Nephron (organoid): ENCODE results near the gene FUT8.

ENCODE experiments used
- H3K27ac Mint-ChIP-seq, 3 experiments: 2 replicates each; pipeline ENCODE4 v1.8.0; 2020; ENCODE audit warnings: mixed read lengths in 3 of 3, mild to moderate bottlenecking in 2 of 3, moderate library complexity in 1 of 3
- H3K27me3 Mint-ChIP-seq: 2 replicates; pipeline ENCODE4 v1.8.0; 2021; ENCODE audit warnings: low read depth, mild to moderate bottlenecking, moderate library complexity, mixed read lengths
- H3K36me3 Mint-ChIP-seq: 2 replicates; pipeline ENCODE4 v1.8.0; 2020; ENCODE audit warnings: low read depth, mixed read lengths
- H3K4me1 Mint-ChIP-seq: 2 replicates; pipeline ENCODE4 v1.8.0; 2020; ENCODE audit warnings: mixed read lengths
- H3K4me3 Mint-ChIP-seq, 3 experiments: 2 replicates each; pipeline ENCODE4 v1.8.0; 2020; ENCODE audit warnings: mild to moderate bottlenecking in 3 of 3, mixed read lengths in 3 of 3, moderate library complexity in 2 of 3
- H3K9me3 Mint-ChIP-seq: 2 replicates; pipeline ENCODE4 v1.8.0; 2020; ENCODE audit warnings: mixed read lengths
- TF ChIP-seq, protein P1 (sequence below), 3 experiments: fragments of 200-600 bp; sonication (generic); IDR thresholded peaks; one replicate each; pipeline ENCODE4 v1.5.0; 2021; ENCODE audit warnings: antibody characterized with exemption in 3 of 3; ENCODE audit not compliant: unreplicated experiment in 3 of 3

FUT8 gene

DNA sequence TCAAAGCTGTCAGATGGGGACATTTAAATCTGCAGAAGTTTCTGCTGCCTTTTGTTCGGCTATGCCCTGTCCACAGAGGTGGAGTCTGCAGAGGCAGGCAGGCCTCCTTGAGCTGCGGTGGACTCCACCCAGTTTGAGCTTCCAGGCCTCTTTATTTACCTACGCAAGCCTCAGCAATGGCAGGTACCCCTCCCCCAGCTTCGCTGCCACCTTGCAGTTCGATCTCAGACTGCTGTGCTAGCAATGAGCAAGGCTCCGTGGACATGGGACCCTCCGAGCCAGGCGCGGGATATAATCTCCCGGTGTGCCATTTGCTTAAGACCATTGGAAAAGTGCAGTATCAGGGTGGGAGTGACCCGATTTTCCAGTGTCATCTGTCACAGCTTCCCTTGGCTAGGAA, 115.5 kb downstream of the FUT8 start:
- Mint-ChIP-seq H3K4me3 (no peak overlapping the region), H3K4me1 (no peaks in the 10 kb centered on the region), H3K27ac (no peak overlapping the region), H3K36me3 (peaks cover 7% of the 10 kb centered on the region), H3K27me3 (no peaks in the 10 kb centered on the region), H3K9me3 (peaks cover 45% of the 10 kb centered on the region)
- TF ChIP-seq, protein P1, sequence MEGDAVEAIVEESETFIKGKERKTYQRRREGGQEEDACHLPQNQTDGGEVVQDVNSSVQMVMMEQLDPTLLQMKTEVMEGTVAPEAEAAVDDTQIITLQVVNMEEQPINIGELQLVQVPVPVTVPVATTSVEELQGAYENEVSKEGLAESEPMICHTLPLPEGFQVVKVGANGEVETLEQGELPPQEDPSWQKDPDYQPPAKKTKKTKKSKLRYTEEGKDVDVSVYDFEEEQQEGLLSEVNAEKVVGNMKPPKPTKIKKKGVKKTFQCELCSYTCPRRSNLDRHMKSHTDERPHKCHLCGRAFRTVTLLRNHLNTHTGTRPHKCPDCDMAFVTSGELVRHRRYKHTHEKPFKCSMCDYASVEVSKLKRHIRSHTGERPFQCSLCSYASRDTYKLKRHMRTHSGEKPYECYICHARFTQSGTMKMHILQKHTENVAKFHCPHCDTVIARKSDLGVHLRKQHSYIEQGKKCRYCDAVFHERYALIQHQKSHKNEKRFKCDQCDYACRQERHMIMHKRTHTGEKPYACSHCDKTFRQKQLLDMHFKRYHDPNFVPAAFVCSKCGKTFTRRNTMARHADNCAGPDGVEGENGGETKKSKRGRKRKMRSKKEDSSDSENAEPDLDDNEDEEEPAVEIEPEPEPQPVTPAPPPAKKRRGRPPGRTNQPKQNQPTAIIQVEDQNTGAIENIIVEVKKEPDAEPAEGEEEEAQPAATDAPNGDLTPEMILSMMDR (IDR thresholded peaks at IDR 0.05; ENCODE audit: unreplicated experiment in 3 of 3) = no peak

DNA sequence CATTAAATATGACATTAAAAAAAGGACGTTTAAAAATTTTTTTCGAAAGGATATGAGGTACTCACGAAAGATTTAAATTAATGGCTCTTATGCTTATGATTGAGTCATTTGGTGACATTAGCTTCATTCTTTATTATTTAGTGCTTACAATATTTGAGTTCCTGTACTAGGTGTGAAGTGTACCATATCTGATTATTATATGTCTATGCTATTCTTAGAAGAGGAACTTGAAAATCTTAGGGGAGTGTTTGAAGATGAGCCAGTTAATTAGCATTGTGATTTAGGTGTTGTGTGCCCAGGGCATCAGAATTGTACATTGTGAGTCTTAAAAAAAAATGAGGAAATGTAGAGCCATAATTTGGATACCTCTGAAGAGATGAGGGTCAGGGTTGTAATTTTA, 118.6 kb downstream of the FUT8 start:
- H3K4me3 Mint-ChIP-seq = no peak overlapping the region
- H3K36me3 Mint-ChIP-seq = peaks cover 7% of the 10 kb centered on the region
- H3K4me1 Mint-ChIP-seq = no peaks in the 10 kb centered on the region
- no peak overlapping the region for H3K27ac Mint-ChIP-seq
- no peaks in the 10 kb centered on the region for H3K27me3 Mint-ChIP-seq
- TF ChIP-seq, protein P1 (IDR thresholded peaks at IDR 0.05; ENCODE audit: unreplicated experiment in 3 of 3) = no peak
- peaks cover 23% of the 10 kb centered on the region for H3K9me3 Mint-ChIP-seq

DNA sequence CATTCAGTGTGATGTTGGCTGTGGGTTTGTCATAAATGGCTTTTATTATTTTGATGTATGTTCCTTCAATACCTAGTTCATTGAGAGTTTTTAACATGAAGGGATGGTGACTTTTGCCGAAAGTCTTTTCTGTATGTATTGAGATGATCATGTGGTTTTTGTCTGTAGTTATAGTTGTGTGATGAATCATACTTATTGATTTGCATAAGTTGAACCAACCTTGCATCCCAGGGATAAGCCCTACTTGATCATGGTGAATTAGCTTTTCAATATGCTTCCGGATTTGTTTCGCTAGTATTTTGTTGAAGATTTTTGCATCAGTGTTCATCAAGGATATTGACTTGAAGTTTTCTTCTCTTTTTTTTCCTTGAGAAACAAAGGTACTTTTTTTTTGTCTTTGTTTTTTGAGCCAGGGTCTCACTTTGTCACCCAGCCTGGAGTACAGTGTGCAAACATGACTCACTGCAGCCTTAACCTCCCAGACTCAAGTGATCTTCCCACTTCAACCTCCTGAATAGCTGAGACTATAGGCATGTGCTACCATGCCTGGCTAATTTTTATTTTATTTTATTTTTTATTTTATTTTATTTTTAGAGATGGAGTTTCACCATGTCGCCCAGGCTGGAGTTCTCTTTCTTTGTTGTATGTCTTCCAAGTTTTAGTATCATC, 121.3 kb downstream of the FUT8 start:
- H3K36me3 Mint-ChIP-seq = peaks cover 7% of the 10 kb centered on the region
- TF ChIP-seq, protein P1 (IDR thresholded peaks at IDR 0.05; ENCODE audit: unreplicated experiment in 3 of 3) = no peak
- H3K27me3 Mint-ChIP-seq = no peaks in the 10 kb centered on the region
- peaks cover 14% of the 10 kb centered on the region for H3K9me3 Mint-ChIP-seq
- no peak overlapping the region for H3K27ac Mint-ChIP-seq
- H3K4me3 Mint-ChIP-seq = no peak overlapping the region
- H3K4me1 Mint-ChIP-seq = no peaks in the 10 kb centered on the region

DNA sequence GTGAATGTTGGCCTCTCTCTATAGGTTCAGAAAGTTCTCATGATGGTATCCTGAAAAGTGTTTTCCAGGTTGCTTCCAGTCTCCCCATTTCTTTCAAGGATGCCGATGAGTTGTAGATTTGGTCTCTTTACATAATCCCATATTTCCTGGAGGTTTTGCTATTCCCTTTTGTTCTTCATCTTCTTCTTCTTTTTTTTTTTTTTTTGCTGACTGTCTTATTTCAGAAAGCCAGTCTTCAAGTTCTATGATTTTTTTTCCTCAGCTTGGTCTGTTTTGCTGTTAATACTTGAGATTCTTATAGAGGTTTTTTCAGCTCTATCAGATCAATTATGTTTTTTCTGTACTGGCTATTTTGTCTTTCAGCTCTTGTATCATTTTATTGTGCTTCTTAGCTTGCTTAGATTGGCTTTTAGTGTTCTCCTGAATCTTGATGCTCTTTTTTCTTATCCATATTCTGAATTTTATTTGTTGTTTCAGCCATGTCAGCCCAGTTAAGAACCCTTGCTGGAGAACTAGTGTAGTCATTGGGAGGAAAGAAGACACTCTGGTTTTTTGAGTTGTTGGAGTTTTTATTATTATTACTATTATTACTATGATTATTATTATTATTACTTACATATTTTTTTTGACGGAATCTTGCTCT, 124.4 kb downstream of the FUT8 start:
- Mint-ChIP-seq H3K4me3 (no peak overlapping the region), H3K27me3 (no peaks in the 10 kb centered on the region), H3K9me3 (peaks cover 2% of the 10 kb centered on the region), H3K36me3 (no peaks in the 10 kb centered on the region), H3K27ac (no peak overlapping the region), H3K4me1 (no peaks in the 10 kb centered on the region)
- TF ChIP-seq, protein P1 (IDR thresholded peaks at IDR 0.05; ENCODE audit: unreplicated experiment in 3 of 3) = no peak

DNA sequence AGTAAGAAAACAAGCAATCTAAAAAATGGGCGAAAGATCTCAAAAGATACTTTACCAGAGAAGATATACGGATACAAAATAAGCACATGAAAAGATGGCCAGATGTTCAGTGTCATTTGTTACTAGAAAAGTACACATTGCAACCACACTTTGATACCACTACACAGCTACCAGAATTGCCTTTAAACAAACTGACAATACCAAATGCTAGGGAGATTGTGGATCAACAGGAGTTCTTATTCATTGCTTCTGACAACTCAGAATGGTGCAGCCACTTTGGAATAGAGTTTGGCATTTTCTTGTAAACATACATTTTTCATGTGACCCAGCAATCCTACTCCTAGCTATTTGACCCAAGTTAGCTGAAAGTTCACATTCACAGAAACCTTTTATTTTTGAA, 136.3 kb downstream of the FUT8 start:
- Mint-ChIP-seq H3K27me3 (no peaks in the 10 kb centered on the region), H3K36me3 (no peaks in the 10 kb centered on the region), H3K4me3 (no peak overlapping the region), H3K4me1 (no peaks in the 10 kb centered on the region), H3K9me3 (no peaks in the 10 kb centered on the region), H3K27ac (no peak overlapping the region)
- TF ChIP-seq, protein P1 (IDR thresholded peaks at IDR 0.05; ENCODE audit: unreplicated experiment in 3 of 3) = no peak

DNA sequence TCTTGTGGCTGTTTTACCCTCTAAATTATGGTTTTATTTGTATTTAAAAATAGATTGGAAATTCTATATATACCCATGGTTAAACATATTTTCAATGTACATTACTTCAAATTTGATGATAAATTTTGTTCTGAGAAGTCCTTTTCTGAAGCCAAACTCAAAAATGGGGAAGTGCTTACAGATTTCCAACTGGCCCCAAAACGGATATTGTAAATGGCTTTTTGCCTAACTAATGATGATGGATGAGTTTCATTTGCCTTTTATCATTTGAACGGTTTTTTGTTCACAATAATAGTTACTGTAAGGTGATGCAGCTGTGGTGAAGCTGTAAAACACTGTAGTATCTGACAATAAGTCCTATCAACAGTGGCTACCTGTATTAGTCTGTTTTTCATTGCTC, 136.9 kb downstream of the FUT8 start:
- Mint-ChIP-seq H3K27ac (no peak overlapping the region), H3K9me3 (no peaks in the 10 kb centered on the region), H3K27me3 (no peaks in the 10 kb centered on the region), H3K4me1 (no peaks in the 10 kb centered on the region), H3K36me3 (no peaks in the 10 kb centered on the region), H3K4me3 (no peak overlapping the region)
- TF ChIP-seq, protein P1 (IDR thresholded peaks at IDR 0.05; ENCODE audit: unreplicated experiment in 3 of 3) = no peak
